HG03520 (cell line): ENCODE measurements around the gene NPEPL1.
"Not testable (repeated sequence)": the region's sequence is repeated elsewhere in the genome, so short reads cannot be mapped to it uniquely, and the experiment has no call there.

Experiments used
- ATAC-seq: cut with Tn5 transposase; IDR thresholded peaks from one replicate; pipeline ENCODE4 v1.9.1; 2021; ENCODE audit warnings: mild to moderate bottlenecking, moderate library complexity; ENCODE audit not compliant: unreplicated experiment

Gene NPEPL1

GRCh38 chr20:58755062-58755697, 62.6 kb downstream of the NPEPL1 start:
- no peak for ATAC-seq

GRCh38 chr20:58755766-58756449, 63.3 kb downstream of the NPEPL1 start:
- no peak for ATAC-seq

GRCh38 chr20:58756450-58756775, 63.8 kb downstream of the NPEPL1 start:
- ATAC-seq: no peak

GRCh38 chr20:58757647-58758046, 65.0 kb downstream of the NPEPL1 start:
- not testable (repeated sequence) for ATAC-seq

- ATAC-seq: no peak
Measured at GRCh38 chr20:58759947-58760346, 67.3 kb downstream of the NPEPL1 start.

GRCh38 chr20:58760856-58761255, 68.3 kb downstream of the NPEPL1 start:
- ATAC-seq: no peak

- no peak for ATAC-seq
Measured at GRCh38 chr20:58762120-58762519, 69.5 kb downstream of the NPEPL1 start.

- ATAC-seq: no peak
Measured at GRCh38 chr20:58763076-58763475, 70.5 kb downstream of the NPEPL1 start.
